Measurements from ENCODE around the gene GPR32.

Gene GPR32

DNA sequence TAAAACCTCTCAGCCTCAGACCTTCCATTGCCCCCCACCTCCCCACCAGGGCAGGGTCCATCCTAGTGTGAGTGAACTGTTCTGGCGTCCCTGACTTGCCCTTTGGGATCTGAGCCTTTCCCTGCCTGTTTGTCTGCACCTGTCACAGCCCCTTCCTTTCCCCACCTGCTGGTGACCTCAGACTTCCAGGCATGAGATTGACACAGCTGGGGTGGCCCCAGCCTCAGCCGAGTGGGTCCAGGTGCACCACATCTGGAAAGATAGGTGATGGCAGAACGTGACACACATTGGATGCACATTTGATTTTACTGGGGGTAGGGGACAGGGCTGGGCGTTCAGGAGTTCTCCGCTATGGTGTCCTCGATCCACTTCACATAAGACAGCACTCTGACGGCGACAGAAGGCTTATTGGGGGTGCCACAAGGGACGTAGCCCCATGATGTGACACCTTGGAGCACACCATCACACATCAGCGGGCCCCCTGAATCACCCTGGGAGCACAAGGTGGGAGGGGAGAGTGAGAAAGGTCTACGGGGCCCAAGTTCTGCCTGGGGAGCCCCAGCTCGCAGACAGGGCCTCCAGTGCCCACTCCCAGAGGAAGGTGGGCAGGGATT is 48.7 kb downstream of the GPR32 start:
- H3K4me1 ChIP-seq (ENCODE audit: control insufficient read depth in 1 of 2, insufficient read depth in 2 of 2, low read length in 2 of 2) = peaks cover 0 to 2% of the 10 kb centered on the region in 2 experiments
- no peak overlapping the region for H3K14ac ChIP-seq (ENCODE audit: low read length)
- H3K9me3 ChIP-seq (ENCODE audit: insufficient read depth, low read depth, low read length) = peaks cover 19% of the 10 kb centered on the region
- H3K4me3 ChIP-seq (ENCODE audit: low read depth, low read length) = no peak overlapping the region
- H2BK12ac ChIP-seq (ENCODE audit: low read length) = no peak overlapping the region
- no peak overlapping the region for H2AFZ ChIP-seq (ENCODE audit: insufficient read depth, low read length, poor library complexity)
- H4K8ac ChIP-seq (ENCODE audit: low read depth, low read length) = no peak overlapping the region
- no peak overlapping the region for H4K91ac ChIP-seq (ENCODE audit: low read depth, low read length)
- no peak overlapping the region for H3K18ac ChIP-seq (ENCODE audit: low read length)
- no peak overlapping the region for H2BK5ac ChIP-seq (ENCODE audit: low read depth, low read length, poor library complexity)
- H3K79me1 ChIP-seq (ENCODE audit: low read length) = no peaks in the 10 kb centered on the region
- no peaks in the 10 kb centered on the region for H3K79me2 ChIP-seq (ENCODE audit: control insufficient read depth, insufficient read depth, low read length, poor library complexity)
- H2BK120ac ChIP-seq (ENCODE audit: insufficient read depth, low read length, poor library complexity) = no peak overlapping the region
- no peak overlapping the region for H2AK5ac ChIP-seq (ENCODE audit: low read length)
- no peaks in the 10 kb centered on the region for H3K36me3 ChIP-seq (ENCODE audit: control insufficient read depth in 1 of 2, insufficient read depth in 2 of 2, low read length in 2 of 2)
- H3K9ac ChIP-seq (ENCODE audit: low read length) = no peak overlapping the region
- no peak overlapping the region for H3K4me2 ChIP-seq (ENCODE audit: low read length)
- no peak overlapping the region for H3K23ac ChIP-seq (ENCODE audit: low read length)
- WGBS (ENCODE audit: extremely low coverage, insufficient coverage, insufficient read length) = no CpG with 5 or more reads among the region's 12 CpGs
- H4K12ac ChIP-seq (ENCODE audit: low read depth, low read length) = no peak overlapping the region
- H3K4ac ChIP-seq (ENCODE audit: low read depth, low read length) = no peak overlapping the region
- H3K27me3 ChIP-seq (ENCODE audit: insufficient read depth, low read length) = peaks cover 27% of the 10 kb centered on the region
- H3K27ac ChIP-seq (ENCODE audit: low read depth, low read length) = no peak overlapping the region
- DNase-seq = no peak

DNA sequence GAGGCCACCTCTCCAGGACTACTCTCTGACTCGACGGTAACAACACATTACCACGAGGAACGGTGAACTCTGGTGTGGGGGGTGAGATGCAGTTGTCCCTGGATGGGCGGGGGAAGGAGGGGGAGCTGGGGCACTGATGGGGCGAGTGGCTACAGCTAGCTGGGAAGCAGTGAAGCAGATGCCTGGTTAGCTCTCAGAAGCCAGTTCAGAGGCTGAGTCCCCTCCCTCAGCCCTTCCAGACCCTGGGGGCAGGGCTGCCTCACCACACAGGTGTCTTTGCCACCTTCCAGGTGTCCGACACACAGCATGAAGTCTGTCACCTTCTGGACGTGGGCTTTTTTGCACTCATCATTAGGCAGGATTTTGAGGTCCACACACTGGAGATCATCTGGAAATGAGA is 49.4 kb downstream of the GPR32 start:
- Histone ChIP-seq H3K79me2 (ENCODE audit: control insufficient read depth, insufficient read depth, low read length, poor library complexity) (no peaks in the 10 kb centered on the region), H4K91ac (ENCODE audit: low read depth, low read length) (no peak overlapping the region), H2AK5ac (ENCODE audit: low read length) (no peak overlapping the region), H3K27me3 (ENCODE audit: insufficient read depth, low read length) (peaks cover 27% of the 10 kb centered on the region), H4K12ac (ENCODE audit: low read depth, low read length) (no peak overlapping the region), H3K79me1 (ENCODE audit: low read length) (no peaks in the 10 kb centered on the region), H4K8ac (ENCODE audit: low read depth, low read length) (no peak overlapping the region), H3K18ac (ENCODE audit: low read length) (no peak overlapping the region), H2BK12ac (ENCODE audit: low read length) (no peak overlapping the region), H3K4ac (ENCODE audit: low read depth, low read length) (no peak overlapping the region), H3K9me3 (ENCODE audit: insufficient read depth, low read depth, low read length) (peaks cover 19% of the 10 kb centered on the region), H3K4me3 (ENCODE audit: low read depth, low read length) (no peak overlapping the region), H2AFZ (ENCODE audit: insufficient read depth, low read length, poor library complexity) (no peak overlapping the region), H3K14ac (ENCODE audit: low read length) (no peak overlapping the region), H3K4me1 (ENCODE audit: control insufficient read depth in 1 of 2, insufficient read depth in 2 of 2, low read length in 2 of 2) (peaks cover 0 to 2% of the 10 kb centered on the region in 2 experiments), H3K36me3 (ENCODE audit: control insufficient read depth in 1 of 2, insufficient read depth in 2 of 2, low read length in 2 of 2) (no peaks in the 10 kb centered on the region), H3K27ac (ENCODE audit: low read depth, low read length) (no peak overlapping the region), H3K4me2 (ENCODE audit: low read length) (no peak overlapping the region), H2BK120ac (ENCODE audit: insufficient read depth, low read length, poor library complexity) (no peak overlapping the region), H2BK5ac (ENCODE audit: low read depth, low read length, poor library complexity) (no peak overlapping the region), H3K9ac (ENCODE audit: low read length) (no peak overlapping the region), H3K23ac (ENCODE audit: low read length) (no peak overlapping the region)
- WGBS (ENCODE audit: extremely low coverage, insufficient coverage, insufficient read length) = no CpG with 5 or more reads among the region's 8 CpGs
- DNase-seq = no peak

DNA sequence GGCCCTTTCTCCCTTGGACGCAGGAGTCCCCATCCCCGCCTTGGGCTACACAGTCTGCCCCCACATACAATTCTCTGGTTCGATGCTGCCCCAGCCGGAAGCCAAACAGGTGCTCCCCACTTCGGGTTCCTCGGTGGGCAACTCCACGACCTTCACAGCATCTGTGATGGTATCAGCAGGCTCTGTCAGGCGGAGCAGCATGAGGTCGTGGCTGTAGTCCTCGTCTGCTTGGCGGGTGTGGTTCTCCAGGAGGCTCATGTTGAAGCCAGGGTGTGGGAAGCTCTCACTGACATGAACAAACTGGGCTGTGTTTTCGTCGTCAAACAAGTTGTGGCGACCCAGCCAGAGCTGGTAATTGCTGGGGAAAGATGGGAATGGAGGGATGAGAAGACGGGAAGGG is 49.8 kb downstream of the GPR32 start:
- no peak overlapping the region for H2BK120ac ChIP-seq (ENCODE audit: insufficient read depth, low read length, poor library complexity)
- peaks cover 0 to 2% of the 10 kb centered on the region in 2 experiments for H3K4me1 ChIP-seq (ENCODE audit: control insufficient read depth in 1 of 2, insufficient read depth in 2 of 2, low read length in 2 of 2)
- WGBS (ENCODE audit: extremely low coverage, insufficient coverage, insufficient read length) = no CpG with 5 or more reads among the region's 15 CpGs

DNA sequence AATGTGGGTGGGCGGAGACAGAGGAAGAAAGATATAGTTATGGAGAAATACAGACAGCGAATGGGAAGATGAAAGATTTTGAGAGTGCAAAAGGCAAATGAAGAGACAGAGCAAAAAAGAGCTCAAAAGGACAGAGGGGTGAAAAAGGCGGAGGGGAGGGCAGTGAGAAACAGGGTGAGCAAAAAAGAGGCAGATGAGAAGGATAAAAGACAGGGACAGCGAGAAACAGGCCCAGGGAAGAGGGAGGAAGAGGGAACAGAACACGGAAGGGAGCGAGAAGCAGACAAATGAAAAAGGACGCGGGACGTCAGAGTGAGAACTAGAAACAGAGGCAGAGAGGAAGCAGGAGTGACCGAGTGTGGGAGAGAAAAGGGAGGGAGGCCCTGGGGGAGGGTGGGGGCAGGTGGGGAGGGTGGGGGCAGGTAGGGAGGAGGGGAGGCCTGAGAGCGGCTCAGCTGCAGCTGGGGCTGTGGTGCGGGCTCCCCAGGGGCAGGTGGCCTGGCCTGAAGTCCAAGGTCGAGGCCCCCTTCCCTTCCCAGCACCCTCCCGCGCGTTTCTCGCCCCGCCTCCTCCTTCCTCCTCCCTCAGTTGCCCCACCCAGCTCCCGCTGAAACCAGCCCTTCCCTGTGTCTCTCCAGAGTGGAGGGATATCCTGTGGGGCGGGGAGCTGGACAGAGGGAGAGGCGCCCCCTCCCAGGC is 50.4 kb downstream of the GPR32 start:
- Histone ChIP-seq H4K91ac (ENCODE audit: low read depth, low read length) (no peak overlapping the region), H3K18ac (ENCODE audit: low read length) (no peak overlapping the region)
- no CpG with 5 or more reads among the region's 21 CpGs for WGBS (ENCODE audit: extremely low coverage, insufficient coverage, insufficient read length)

More for the DNA sequence above, 49.8 kb downstream of the GPR32 start:
- H3K4ac ChIP-seq (ENCODE audit: low read depth, low read length) = no peak overlapping the region
- no peaks in the 10 kb centered on the region for H3K36me3 ChIP-seq (ENCODE audit: control insufficient read depth in 1 of 2, insufficient read depth in 2 of 2, low read length in 2 of 2)
- no peak overlapping the region for H3K18ac ChIP-seq (ENCODE audit: low read length)
- H4K91ac ChIP-seq (ENCODE audit: low read depth, low read length) = no peak overlapping the region
- H3K9me3 ChIP-seq (ENCODE audit: insufficient read depth, low read depth, low read length) = peaks cover 19% of the 10 kb centered on the region
- no peaks in the 10 kb centered on the region for H3K79me2 ChIP-seq (ENCODE audit: control insufficient read depth, insufficient read depth, low read length, poor library complexity)
- no peak overlapping the region for H3K9ac ChIP-seq (ENCODE audit: low read length)
- H3K23ac ChIP-seq (ENCODE audit: low read length) = no peak overlapping the region
- H4K12ac ChIP-seq (ENCODE audit: low read depth, low read length) = no peak overlapping the region
- H2AK5ac ChIP-seq (ENCODE audit: low read length) = no peak overlapping the region
- H3K27ac ChIP-seq (ENCODE audit: low read depth, low read length) = no peak overlapping the region
- no peak overlapping the region for H2AFZ ChIP-seq (ENCODE audit: insufficient read depth, low read length, poor library complexity)
- no peak overlapping the region for H3K4me3 ChIP-seq (ENCODE audit: low read depth, low read length)
- no peaks in the 10 kb centered on the region for H3K79me1 ChIP-seq (ENCODE audit: low read length)
- no peak overlapping the region for H2BK12ac ChIP-seq (ENCODE audit: low read length)
- no peak overlapping the region for H4K8ac ChIP-seq (ENCODE audit: low read depth, low read length)
- H2BK5ac ChIP-seq (ENCODE audit: low read depth, low read length, poor library complexity) = no peak overlapping the region
- no peak overlapping the region for H3K14ac ChIP-seq (ENCODE audit: low read length)
- no peak for DNase-seq
- peaks cover 27% of the 10 kb centered on the region for H3K27me3 ChIP-seq (ENCODE audit: insufficient read depth, low read length)
- H3K4me2 ChIP-seq (ENCODE audit: low read length) = no peak overlapping the region

More for the DNA sequence above, 50.4 kb downstream of the GPR32 start:
- no peak overlapping the region for H2BK5ac ChIP-seq (ENCODE audit: low read depth, low read length, poor library complexity)
- H3K4me2 ChIP-seq (ENCODE audit: low read length) = no peak overlapping the region
- H3K9ac ChIP-seq (ENCODE audit: low read length) = no peak overlapping the region
- no peak overlapping the region for H2BK12ac ChIP-seq (ENCODE audit: low read length)
- no peak overlapping the region for H3K4me3 ChIP-seq (ENCODE audit: low read depth, low read length)
- H3K4me1 ChIP-seq (ENCODE audit: control insufficient read depth in 1 of 2, insufficient read depth in 2 of 2, low read length in 2 of 2) = peaks cover 0 to 2% of the 10 kb centered on the region in 2 experiments
- no peak for DNase-seq
- no peak overlapping the region for H2AFZ ChIP-seq (ENCODE audit: insufficient read depth, low read length, poor library complexity)
- H3K14ac ChIP-seq (ENCODE audit: low read length) = no peak overlapping the region
- H4K12ac ChIP-seq (ENCODE audit: low read depth, low read length) = no peak overlapping the region
- H3K23ac ChIP-seq (ENCODE audit: low read length) = no peak overlapping the region
- H3K36me3 ChIP-seq (ENCODE audit: control insufficient read depth in 1 of 2, insufficient read depth in 2 of 2, low read length in 2 of 2) = no peaks in the 10 kb centered on the region
- H3K27ac ChIP-seq (ENCODE audit: low read depth, low read length) = no peak overlapping the region
- H2BK120ac ChIP-seq (ENCODE audit: insufficient read depth, low read length, poor library complexity) = no peak overlapping the region
- H3K79me2 ChIP-seq (ENCODE audit: control insufficient read depth, insufficient read depth, low read length, poor library complexity) = no peaks in the 10 kb centered on the region
- no peaks in the 10 kb centered on the region for H3K79me1 ChIP-seq (ENCODE audit: low read length)
- H3K9me3 ChIP-seq (ENCODE audit: insufficient read depth, low read depth, low read length) = peaks cover 19% of the 10 kb centered on the region
- no peak overlapping the region for H2AK5ac ChIP-seq (ENCODE audit: low read length)
- H3K27me3 ChIP-seq (ENCODE audit: insufficient read depth, low read length) = peaks cover 27% of the 10 kb centered on the region
- no peak overlapping the region for H4K8ac ChIP-seq (ENCODE audit: low read depth, low read length)
- H3K4ac ChIP-seq (ENCODE audit: low read depth, low read length) = no peak overlapping the region

Data from trophoblast cell (in vitro differentiated cells and primary cell).